Naive thymus-derived CD8-positive, alpha-beta T cell (primary cell): ENCODE results near the gene SRD5A1. TPM values are rescaled to one million over a fixed set of nuclear protein-coding genes. Genes with fewer than 3 reads are reported as not detected.
A peak's percentile ranks its signal among the peaks of the same experiment; 100 is the strongest.
"Not testable (repeated sequence)": the region's sequence is repeated elsewhere in the genome, so short reads cannot be mapped to it uniquely, and the experiment has no call there.

ENCODE experiments used
- ATAC-seq, 2 donors: fragments of 150-1000 bp; cut with Tn5 transposase in 1 of 2; sonication (Bioruptor Pico), chemical (Tn5 transposase) in 1 of 2; 1 replicate in 1 of 2; 2 replicates in 1 of 2; pipeline ENCODE4 v1.10.0; 2021; ENCODE audit warnings: mild to moderate bottlenecking in 2 of 2, moderate library complexity in 2 of 2
- POLR2A ChIA-PET: fragments of 350-600 bp; sonication (Branson Sonifier 250); formaldehyde crosslinking; loops from one replicate; lab custom pipeline; 2021; ENCODE audit warnings: antibody characterized with exemption; lab: Charles Lee
- DNase-seq, 10 donors: peaks; one replicate each; pipeline versions ENCODE4 v3.0.0 to v3.0.0-alpha.2; 2020 to 2022
- H3K27ac Mint-ChIP-seq, 10 donors: one replicate each; pipeline ENCODE4 v1.8.0; 2020 to 2022; ENCODE audit warnings: mild to moderate bottlenecking in 10 of 10, mixed read lengths in 10 of 10, moderate library complexity in 4 of 10, inconsistent platforms in 1 of 10
- H3K27me3 Mint-ChIP-seq, 5 donors: one replicate each; pipeline ENCODE4 v1.8.0; 2021 to 2022; ENCODE audit warnings: mixed read lengths in 5 of 5
- H3K36me3 Mint-ChIP-seq, 3 donors: one replicate each; pipeline ENCODE4 v1.8.0; 2020 to 2022; ENCODE audit warnings: mixed read lengths in 3 of 3, mild to moderate bottlenecking in 2 of 3, inconsistent platforms in 1 of 3
- H3K4me1 Mint-ChIP-seq, 4 donors: one replicate each; pipeline ENCODE4 v1.8.0; 2021 to 2022; ENCODE audit warnings: mixed read lengths in 4 of 4
- H3K4me3 Mint-ChIP-seq, 10 donors: one replicate each; pipeline ENCODE4 v1.8.0; 2020 to 2022; ENCODE audit warnings: mild to moderate bottlenecking in 10 of 10, mixed read lengths in 10 of 10, moderate library complexity in 6 of 10, inconsistent platforms in 1 of 10
- H3K9me3 Mint-ChIP-seq, 9 donors: one replicate each; pipeline ENCODE4 v1.8.0; 2020 to 2022; ENCODE audit warnings: mixed read lengths in 9 of 9, mild to moderate bottlenecking in 3 of 9, inconsistent platforms in 1 of 9, moderate library complexity in 1 of 9
- polyA plus RNA-seq, 3 donors: library from polyadenylated mRNA; unstranded; fragments of 300-500 nt; fragmentation: Illumina TruSeq; gene quantifications; one replicate each; pipeline ENCODE4 v1.2.3, GENCODE V29; 2021
- total RNA-seq, 8 experiments: library from RNA in 2 of 8; stranded (reverse) in 2 of 8; gene quantifications; one replicate each; pipeline ENCODE4 v1.2.3 and lab custom pipeline; 2021 to 2026

The SRD5A1 gene
- total and polyA plus RNA-seq, 5 experiments from 2014 or later, result 4.3 to 9.4 (median 6.8) TPM

DNA sequence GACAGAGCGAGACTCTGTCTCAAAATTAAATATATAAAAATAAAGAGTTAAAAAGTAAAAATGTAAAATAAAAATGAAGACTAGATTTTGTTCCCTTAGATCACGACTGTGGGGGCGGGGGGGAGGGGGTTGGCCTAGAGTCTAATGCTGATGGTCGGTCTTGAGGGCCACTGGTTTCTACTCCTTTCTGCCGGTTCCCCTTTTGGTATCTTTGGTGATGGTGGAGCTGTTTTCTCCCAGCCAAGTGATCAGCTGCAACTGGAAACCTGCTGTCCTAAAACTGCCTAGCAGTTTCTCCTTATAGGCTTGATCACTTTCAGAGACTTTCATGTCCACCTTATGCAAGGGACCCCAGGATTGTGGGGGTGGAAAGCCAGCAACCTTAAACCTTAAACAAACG is 1.1 kb downstream of the SRD5A1 start:
- peaks cover 20 to 55% (median 42%) of the 10 kb centered on the region in 4 donors for H3K4me1 Mint-ChIP-seq
- no peak for DNase-seq
- no peak for ATAC-seq
- peak overlapping the region; percentile 83 to 98 (median 90) for H3K4me3 Mint-ChIP-seq
- peaks cover 0 to 22% (median 6%) of the 10 kb centered on the region in 3 donors for H3K36me3 Mint-ChIP-seq
- peaks cover 0 to 6% (median 0%) of the 10 kb centered on the region in 5 donors for H3K27me3 Mint-ChIP-seq
- POLR2A ChIA-PET, result interaction anchor here (1.0 kb wide), 1 partner anchor 256 kb away, joined by 3 read pairs; no protein-coding TSS in a partner anchor
- no peaks in the 10 kb centered on the region for H3K9me3 Mint-ChIP-seq
- H3K27ac Mint-ChIP-seq, result peak overlapping the region in 6 of 10 donors; percentile 45 to 88 (median 68)

DNA sequence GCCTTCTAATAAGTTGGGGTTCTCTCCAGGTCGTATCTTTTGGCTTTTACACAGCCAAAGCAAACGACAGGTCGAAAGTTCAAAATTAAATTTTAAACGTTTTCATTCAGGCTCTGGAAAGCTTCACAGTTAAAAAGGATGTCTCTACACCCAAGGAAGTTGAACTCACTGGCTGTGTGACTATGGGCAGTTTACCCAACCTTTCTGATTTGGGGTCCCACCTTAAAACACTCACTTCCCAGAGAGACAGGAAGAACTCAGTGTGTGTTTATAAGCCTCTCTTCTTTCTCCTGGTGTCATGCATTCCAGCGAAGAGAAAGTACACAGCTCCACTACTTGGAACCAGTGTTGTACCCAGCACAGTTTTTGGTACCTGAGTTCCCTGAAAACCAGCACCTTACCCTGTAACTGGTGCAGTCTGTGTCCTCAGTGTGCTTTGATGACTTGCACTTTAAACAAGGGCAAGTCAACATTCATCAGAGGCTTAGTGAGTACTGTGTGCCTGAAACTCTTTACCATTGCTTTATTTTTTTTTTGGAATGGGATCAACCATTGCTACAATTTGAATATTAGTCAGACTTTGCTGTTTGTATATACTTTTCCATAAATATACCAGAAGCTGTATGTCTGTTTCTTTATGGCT is 1.7 kb downstream of the SRD5A1 start:
- ATAC-seq (no peak), DNase-seq (no peak)
- Mint-ChIP-seq H3K4me1 (peaks cover 18 to 49% (median 36%) of the 10 kb centered on the region in 4 donors), H3K4me3 (peak overlapping the region; percentile 19 to 90 (median 64)), H3K27me3 (peaks cover 0 to 6% (median 0%) of the 10 kb centered on the region in 5 donors), H3K9me3 (no peaks in the 10 kb centered on the region), H3K27ac (peak overlapping the region in 3 of 10 donors; percentile 27 to 57 (median 33)), H3K36me3 (peaks cover 0 to 16% (median 2%) of the 10 kb centered on the region in 3 donors)
- POLR2A ChIA-PET, result interaction anchor here (1.0 kb wide), 1 partner anchor 256 kb away, joined by 3 read pairs; no protein-coding TSS in a partner anchor

GRCh38 chr5:6636293-6636692 is 3.1 kb downstream of the SRD5A1 start:
- POLR2A ChIA-PET, result no interaction called here
- no peaks in the 10 kb centered on the region for H3K9me3 Mint-ChIP-seq
- DNase-seq (no peak), ATAC-seq (no peak)
- H3K27me3 Mint-ChIP-seq, result peaks cover 0 to 6% (median 0%) of the 10 kb centered on the region in 5 donors
- H3K27ac Mint-ChIP-seq, result no peak overlapping the region
- peaks cover 0 to 2% (median 0%) of the 10 kb centered on the region in 3 donors for H3K36me3 Mint-ChIP-seq
- peaks cover 8 to 35% (median 22%) of the 10 kb centered on the region in 4 donors for H3K4me1 Mint-ChIP-seq
- no peak overlapping the region for H3K4me3 Mint-ChIP-seq

DNA sequence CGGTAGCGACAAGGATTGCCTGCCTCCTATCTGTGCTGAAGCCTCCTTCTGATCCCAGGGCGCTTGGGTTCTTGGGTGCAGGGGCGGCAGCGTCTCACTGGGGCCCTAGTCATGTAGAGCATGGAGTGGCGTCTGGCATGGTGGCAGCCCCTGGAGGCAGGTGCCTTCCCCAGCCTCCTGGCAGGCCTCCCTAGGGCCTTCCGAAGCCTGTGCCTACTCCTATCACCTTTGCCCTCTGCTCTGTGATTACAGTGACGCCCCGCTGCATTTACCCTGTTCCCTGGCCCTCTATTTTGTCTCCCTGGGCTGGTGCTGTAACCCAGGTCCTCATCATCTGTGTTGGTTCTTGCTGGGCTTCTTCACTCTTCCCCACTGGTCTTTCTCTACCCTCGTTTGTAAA is 3.8 kb downstream of the SRD5A1 start:
- Mint-ChIP-seq H3K36me3 (no peaks in the 10 kb centered on the region), H3K27me3 (peaks cover 0 to 6% (median 0%) of the 10 kb centered on the region in 5 donors), H3K27ac (no peak overlapping the region), H3K9me3 (no peaks in the 10 kb centered on the region), H3K4me3 (no peak overlapping the region), H3K4me1 (peaks cover 5 to 28% (median 15%) of the 10 kb centered on the region in 4 donors)
- DNase-seq (no peak), ATAC-seq (no peak)
- POLR2A ChIA-PET, result no interaction called here

GRCh38 chr5:6637590-6637989 is 4.3 kb downstream of the SRD5A1 start:
- H3K27me3 Mint-ChIP-seq, result peaks cover 0 to 6% (median 0%) of the 10 kb centered on the region in 5 donors

GRCh38 chr5:6638236-6638635 is 5.0 kb downstream of the SRD5A1 start:
- ATAC-seq (no peak), DNase-seq (no peak)
- Mint-ChIP-seq H3K27ac (no peak overlapping the region), H3K4me3 (no peak overlapping the region), H3K27me3 (peaks cover 0 to 6% (median 0%) of the 10 kb centered on the region in 5 donors), H3K9me3 (no peaks in the 10 kb centered on the region), H3K36me3 (no peaks in the 10 kb centered on the region), H3K4me1 (peaks cover 2 to 18% (median 11%) of the 10 kb centered on the region in 4 donors)
- POLR2A ChIA-PET, result no interaction called here

More at GRCh38 chr5:6637590-6637989, 4.3 kb downstream of the SRD5A1 start:
- Mint-ChIP-seq H3K36me3 (no peaks in the 10 kb centered on the region), H3K9me3 (no peaks in the 10 kb centered on the region), H3K4me3 (no peak overlapping the region), H3K27ac (no peak overlapping the region), H3K4me1 (peaks cover 2 to 22% (median 9%) of the 10 kb centered on the region in 4 donors)
- DNase-seq (no peak), ATAC-seq (no peak)
- POLR2A ChIA-PET, result no interaction called here

- Mint-ChIP-seq H3K9me3 (peaks cover 0 to 5% (median 0%) of the 10 kb centered on the region in 9 donors), H3K27me3 (no peaks in the 10 kb centered on the region), H3K4me3 (no peak overlapping the region), H3K36me3 (peaks cover 0 to 11% (median 2%) of the 10 kb centered on the region in 3 donors), H3K4me1 (peaks cover 2 to 7% (median 5%) of the 10 kb centered on the region in 4 donors), H3K27ac (no peak overlapping the region)
- POLR2A ChIA-PET, result no interaction called here
- DNase-seq, result no peak
- no peak for ATAC-seq
These were observed 9.4 kb downstream of the SRD5A1 start for GRCh38 chr5:6642655-6643054.

- DNase-seq (no peak), ATAC-seq (no peak)
- Mint-ChIP-seq H3K36me3 (peaks cover 4 to 11% (median 4%) of the 10 kb centered on the region in 3 donors), H3K27ac (peak overlapping the region in 1 of 10 donors; percentile 33), H3K4me1 (peaks cover 2 to 9% (median 6%) of the 10 kb centered on the region in 4 donors), H3K9me3 (peaks cover 0 to 6% (median 0%) of the 10 kb centered on the region in 9 donors), H3K27me3 (no peaks in the 10 kb centered on the region), H3K4me3 (no peak overlapping the region)
- POLR2A ChIA-PET, result no interaction called here
These were observed 11.6 kb downstream of the SRD5A1 start for GRCh38 chr5:6644794-6645241.

- DNase-seq, H3K9me3 Mint-ChIP-seq: not testable (repeated sequence)
These were observed 12.5 kb downstream of the SRD5A1 start for GRCh38 chr5:6645571-6646362.

DNA sequence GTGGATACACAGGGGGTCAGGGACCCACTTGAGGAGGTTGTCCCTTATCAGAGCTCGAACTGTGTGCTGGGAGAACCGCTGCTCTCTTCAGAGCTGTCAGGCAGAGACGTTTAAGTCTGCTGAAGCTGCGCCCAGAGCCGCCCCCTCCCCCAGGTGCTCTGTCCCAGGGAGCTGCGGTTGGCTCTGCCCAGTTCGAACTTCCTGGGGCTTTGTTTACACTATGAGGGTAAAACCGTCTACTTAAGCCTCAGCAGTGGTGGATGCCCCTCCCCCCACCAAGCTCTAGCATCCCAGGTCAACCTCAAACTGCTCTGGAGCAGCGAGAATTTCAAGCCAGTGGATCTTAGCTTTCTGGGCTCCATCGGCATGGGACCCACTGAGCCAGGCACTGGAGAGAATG is 15.9 kb downstream of the SRD5A1 start:
- no peaks in the 10 kb centered on the region for H3K27me3 Mint-ChIP-seq
- POLR2A ChIA-PET, result no interaction called here
- H3K27ac Mint-ChIP-seq, result no peak overlapping the region
- ATAC-seq (no peak), DNase-seq (no peak)
- peaks cover 9 to 15% (median 13%) of the 10 kb centered on the region in 3 donors for H3K36me3 Mint-ChIP-seq
- H3K4me3 Mint-ChIP-seq, result no peak overlapping the region
- H3K9me3 Mint-ChIP-seq, result peaks cover 0 to 9% (median 0%) of the 10 kb centered on the region in 9 donors
- H3K4me1 Mint-ChIP-seq, result peaks cover 1 to 11% (median 7%) of the 10 kb centered on the region in 4 donors

More at GRCh38 chr5:6645571-6646362, 12.5 kb downstream of the SRD5A1 start:
- peaks cover 4 to 11% (median 5%) of the 10 kb centered on the region in 3 donors for H3K36me3 Mint-ChIP-seq
- ATAC-seq, H3K4me1 Mint-ChIP-seq, H3K4me3 Mint-ChIP-seq, H3K27me3 Mint-ChIP-seq, H3K27ac Mint-ChIP-seq, POLR2A ChIA-PET: not testable (repeated sequence)

GRCh38 chr5:6649681-6650080 is 16.4 kb downstream of the SRD5A1 start:
- H3K27ac Mint-ChIP-seq, result peak overlapping the region in 1 of 10 donors; percentile 69
- H3K9me3 Mint-ChIP-seq, result peaks cover 0 to 9% (median 0%) of the 10 kb centered on the region in 9 donors
- peaks cover 9 to 16% (median 13%) of the 10 kb centered on the region in 3 donors for H3K36me3 Mint-ChIP-seq
- H3K4me3 Mint-ChIP-seq, result no peak overlapping the region
- ATAC-seq (no peak), DNase-seq (no peak)
- peaks cover 0 to 11% (median 7%) of the 10 kb centered on the region in 4 donors for H3K4me1 Mint-ChIP-seq
- no peaks in the 10 kb centered on the region for H3K27me3 Mint-ChIP-seq
- POLR2A ChIA-PET, result no interaction called here

GRCh38 chr5:6652025-6652424 is 18.8 kb downstream of the SRD5A1 start:
- no peak for ATAC-seq
- Mint-ChIP-seq H3K27me3 (no peaks in the 10 kb centered on the region), H3K36me3 (peaks cover 30 to 38% (median 30%) of the 10 kb centered on the region in 3 donors), H3K27ac (peak overlapping the region in 1 of 10 donors; percentile 14), H3K9me3 (peaks cover 4 to 24% (median 11%) of the 10 kb centered on the region in 9 donors), H3K4me3 (no peak overlapping the region), H3K4me1 (peaks cover 0 to 9% (median 3%) of the 10 kb centered on the region in 4 donors)
- DNase-seq, result no peak
- POLR2A ChIA-PET, result interaction anchor here (0.6 kb wide), 1 partner anchor 29 kb away, joined by 4 read pairs; no protein-coding TSS in a partner anchor
